HG03135 (cell line): ENCODE measurements around the gene LRP1-AS.
"Not testable (repeated sequence)": the region's sequence is repeated elsewhere in the genome, so short reads cannot be mapped to it uniquely, and the experiment has no call there.

ENCODE experiments used
- ATAC-seq: cut with Tn5 transposase; IDR thresholded peaks from one replicate; pipeline ENCODE4 v1.9.1; 2021; ENCODE audit warnings: mild to moderate bottlenecking, moderate library complexity; ENCODE audit not compliant: unreplicated experiment

Gene LRP1-AS

DNA sequence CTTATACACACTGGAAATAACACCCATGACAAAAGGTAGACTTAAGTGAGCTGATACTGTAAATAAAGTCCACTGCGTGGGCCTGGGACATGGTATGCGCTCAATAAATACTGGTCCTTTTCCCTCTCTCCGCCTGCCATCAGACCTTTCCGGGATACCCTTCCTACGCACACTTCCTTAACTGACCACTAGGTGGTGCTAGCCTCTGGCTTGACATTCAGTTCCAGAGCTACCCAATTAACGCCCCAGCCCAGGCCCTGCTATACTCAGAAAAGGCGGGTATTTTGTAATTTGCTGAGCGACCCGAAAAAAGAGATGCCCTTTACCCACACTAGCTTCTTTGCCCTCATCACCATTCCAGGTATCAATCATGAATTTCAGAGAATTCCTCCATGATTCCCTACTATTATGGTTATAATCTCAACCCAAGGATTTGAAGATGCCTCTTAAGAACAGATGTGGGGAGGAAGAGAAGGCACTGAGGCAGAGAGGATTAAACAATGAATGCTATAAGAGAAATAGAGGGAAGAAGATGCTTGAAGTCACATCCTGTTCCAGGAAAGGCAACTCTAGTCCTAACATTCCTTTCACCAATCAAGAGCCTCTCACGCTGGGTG, 23.1 kb downstream of the LRP1-AS start:
- no peak for ATAC-seq

- no peak for ATAC-seq
Observed at GRCh38 chr12:57123813-57124212, 23.6 kb downstream of the LRP1-AS start.

GRCh38 chr12:57120718-57121117, 26.7 kb downstream of the LRP1-AS start:
- ATAC-seq, result not testable (repeated sequence)

GRCh38 chr12:57119294-57120085, 27.9 kb downstream of the LRP1-AS start:
- no peak for ATAC-seq

- ATAC-seq, result no peak
Observed at GRCh38 chr12:57118711-57119271, 28.6 kb downstream of the LRP1-AS start.

DNA sequence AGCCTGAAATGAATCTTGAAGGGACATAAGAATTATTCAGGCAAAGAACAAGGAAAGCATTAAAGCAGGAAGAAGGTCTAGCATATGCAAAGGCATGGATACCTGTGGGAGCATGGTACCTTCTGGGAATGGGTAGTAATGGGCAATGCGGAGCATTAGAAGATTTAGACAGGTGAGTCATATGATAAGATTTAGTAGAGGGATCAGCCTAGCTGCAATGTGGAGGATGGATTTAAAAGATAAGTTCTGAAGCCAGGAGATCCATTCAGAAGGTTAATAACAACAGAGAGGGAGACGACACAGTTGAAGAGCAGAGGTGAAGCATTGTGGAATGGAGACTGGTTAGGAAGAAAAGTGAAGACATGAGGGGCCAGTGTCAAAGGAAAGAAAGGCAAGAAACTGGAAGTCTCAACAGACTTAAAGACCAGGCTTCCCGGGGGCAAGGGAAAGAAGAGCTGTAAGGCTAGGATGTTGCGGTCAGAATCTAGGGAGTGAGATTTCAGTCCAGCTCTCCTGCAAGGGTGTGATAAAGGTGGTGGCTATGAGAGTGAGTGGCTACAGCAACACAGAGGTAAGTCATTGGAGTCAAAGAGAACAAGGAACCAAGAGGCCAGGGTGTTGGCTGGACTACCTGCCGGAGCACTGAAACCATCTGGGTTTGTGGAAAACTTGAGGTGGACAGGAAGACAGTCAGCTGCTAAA, 30.7 kb downstream of the LRP1-AS start:
- ATAC-seq, result no peak

DNA sequence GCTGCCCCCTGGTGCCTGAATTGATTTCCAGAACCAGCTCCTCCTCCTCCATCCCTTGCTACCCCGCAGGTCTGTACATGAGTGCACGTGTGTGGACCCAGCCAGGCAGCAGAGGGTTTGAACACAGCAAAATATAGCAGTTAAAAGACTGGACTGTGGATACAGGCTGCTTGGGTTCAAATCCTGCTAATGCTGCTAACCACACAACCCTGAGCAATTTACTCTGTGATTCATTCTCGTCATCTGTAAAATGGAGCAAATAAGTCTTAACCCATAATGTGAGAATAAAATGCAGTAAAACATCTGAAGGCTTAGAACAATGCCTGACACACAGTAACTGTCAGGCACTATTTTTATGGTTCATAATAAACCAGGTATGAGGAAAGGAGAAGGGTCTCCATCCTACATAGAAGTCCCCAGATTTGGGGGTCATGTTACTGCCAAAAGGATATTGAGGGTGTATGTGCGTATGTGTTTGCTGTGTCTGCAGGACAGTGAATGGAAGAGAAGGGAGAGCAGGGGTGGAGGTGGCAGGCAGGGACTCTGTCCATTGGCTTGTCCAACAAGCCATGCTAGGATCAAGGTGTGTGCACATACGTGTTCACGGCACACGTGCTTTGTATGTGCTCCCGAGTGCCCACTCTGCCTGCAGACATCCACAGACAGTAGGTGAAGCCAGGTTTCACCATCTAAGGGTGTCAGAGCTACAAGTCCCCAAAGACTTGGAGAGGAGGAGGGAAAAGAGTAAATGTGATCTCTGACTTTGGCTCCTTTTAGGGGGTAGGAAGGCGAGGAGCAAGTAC, 34.7 kb downstream of the LRP1-AS start:
- peak; percentile 52 for ATAC-seq

- peak; percentile 52 for ATAC-seq
Observed at GRCh38 chr12:57111031-57111734, 36.2 kb downstream of the LRP1-AS start, which contains the start of gene STAT6. TSS of gene STAT6 (minus strand) at chr12:57111362. CDS start at chr12:57108278, 3,084 bp downstream.

GRCh38 chr12:57110104-57111030, 37.1 kb downstream of the LRP1-AS start:
- peak; percentile 52 for ATAC-seq

DNA sequence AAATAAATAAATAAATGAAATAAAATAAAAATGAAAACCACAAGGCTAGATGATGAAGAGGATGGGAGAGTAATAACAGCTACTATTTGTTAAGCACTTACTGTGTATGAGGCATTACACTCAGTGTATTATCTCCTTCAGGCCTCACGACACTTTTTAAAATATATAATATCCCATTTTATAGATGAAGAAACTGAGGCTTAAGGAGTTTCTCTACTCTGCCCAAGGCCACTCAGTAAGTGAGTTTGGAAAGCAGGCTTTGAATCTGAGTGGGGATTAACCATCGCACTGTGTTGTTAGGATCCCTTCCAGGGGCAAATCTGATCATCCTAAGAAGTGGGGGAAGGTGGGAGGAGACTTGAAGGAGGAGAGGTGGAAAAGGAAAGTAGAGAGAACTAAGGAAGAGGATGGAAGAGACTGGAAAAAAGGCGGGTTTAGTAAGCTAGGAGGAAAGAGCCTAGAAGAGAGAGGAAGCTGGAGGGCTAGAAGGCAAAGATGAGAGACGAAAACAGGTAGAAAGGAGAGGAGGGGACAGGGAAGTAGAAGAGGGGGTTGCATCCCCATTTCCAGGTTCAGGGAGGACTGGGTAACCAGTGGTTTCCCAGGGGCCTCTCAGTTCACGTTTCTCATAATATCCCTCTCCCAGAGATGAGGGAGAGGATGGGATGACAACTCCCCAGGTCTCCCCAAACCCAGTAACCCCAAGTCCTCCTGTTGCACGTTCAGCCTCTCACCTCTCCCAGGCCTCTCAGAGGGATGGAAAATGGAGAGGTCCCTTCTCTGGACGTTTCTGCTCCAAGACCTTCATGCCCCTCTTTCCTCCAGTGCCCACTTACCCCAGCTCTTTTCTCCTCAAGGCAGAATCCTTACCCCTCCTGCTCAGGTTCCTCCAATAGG, 38.0 kb downstream of the LRP1-AS start:
- no peak for ATAC-seq

DNA sequence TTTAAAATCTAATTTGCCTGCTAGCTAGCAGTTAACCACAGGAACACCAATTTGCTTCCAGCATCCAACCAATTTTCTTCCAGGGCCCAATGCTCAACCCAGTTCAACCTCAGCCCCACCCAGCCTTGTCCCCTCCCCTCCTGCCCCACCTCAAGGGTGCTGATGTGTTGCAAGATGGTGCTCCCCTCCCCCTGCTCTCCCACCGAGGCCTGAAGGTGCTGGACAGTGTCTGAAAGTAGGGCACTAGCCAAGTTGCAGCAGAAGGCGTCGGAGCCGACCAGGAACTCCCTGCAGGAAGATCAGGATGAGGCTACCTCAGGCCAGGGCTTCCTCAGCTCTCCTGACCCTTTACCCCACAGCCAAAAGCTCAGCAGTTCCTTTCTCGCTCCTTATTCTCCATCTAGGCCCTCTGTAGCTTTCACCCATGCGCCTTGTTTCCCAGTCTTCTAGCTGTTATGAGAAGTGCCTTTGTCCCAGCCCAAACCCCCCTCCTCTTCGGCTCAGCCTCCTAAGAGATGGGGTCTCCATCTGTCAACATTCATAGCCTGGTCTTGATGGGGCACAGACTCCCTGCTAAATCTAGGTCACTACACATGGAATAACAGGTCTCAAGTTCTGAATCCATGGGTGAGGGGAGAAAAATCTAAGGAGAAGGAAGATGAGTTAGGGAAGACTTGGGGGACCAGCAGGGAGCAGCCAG, 39.8 kb downstream of the LRP1-AS start:
- no peak for ATAC-seq

DNA sequence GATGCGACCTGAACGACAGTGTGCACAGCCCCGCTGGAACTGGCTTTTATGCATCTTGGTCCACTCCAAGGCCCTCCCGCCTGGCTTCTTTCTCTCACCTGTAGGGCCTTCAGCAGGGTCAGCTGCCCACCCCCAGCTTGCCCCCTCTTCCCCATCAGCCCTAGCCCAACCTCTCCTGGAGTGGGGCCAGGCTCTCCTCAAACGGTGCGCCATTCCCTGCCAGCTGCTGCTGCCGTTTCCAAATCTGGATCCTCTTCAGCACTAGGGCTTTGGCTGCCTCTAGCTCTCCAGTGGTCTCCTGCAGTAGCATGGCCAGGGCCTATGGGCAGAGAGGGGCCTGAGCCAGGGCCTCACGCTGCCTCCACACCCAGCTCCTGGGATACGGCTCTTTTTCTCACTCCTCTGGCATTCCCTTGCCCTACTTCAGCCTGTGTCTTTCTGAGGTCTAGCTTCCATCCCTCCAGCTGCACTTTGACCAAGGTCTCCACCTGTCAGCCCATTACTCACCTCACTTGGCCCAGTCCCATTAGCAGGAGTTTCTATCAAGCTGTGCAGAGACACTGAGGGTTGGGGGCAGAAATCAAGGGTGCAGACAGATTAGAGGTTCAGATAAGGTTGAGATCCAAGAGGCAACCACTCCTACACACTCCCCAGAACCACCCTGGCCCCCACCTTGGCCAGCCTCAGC, 41.3 kb downstream of the LRP1-AS start:
- no peak for ATAC-seq

GRCh38 chr12:57105011-57105753, 42.2 kb downstream of the LRP1-AS start:
- no peak for ATAC-seq

GRCh38 chr12:57104292-57104910, 43.0 kb downstream of the LRP1-AS start:
- no peak for ATAC-seq

DNA sequence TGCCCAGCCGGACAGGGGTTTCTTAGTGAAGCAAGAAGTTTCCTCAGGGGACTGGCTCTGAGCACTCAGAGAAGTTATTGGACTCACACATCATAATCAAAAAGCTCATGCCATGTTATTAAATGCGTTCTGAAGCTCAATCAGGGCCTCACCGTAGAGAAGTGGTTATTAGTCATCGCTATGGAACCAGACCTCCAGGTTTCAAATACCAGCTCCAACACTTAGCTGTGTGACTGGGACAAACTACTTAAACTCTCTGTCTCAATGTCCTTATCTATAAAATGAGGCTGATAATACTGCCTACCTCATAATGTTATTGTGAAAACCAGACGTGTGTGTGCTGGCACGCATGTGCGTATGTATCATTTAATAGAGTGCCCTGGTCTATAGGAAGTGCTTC, 43.6 kb downstream of the LRP1-AS start:
- no peak for ATAC-seq
